B cell (primary cell): ENCODE data around the gene MTHFR. TPM values are rescaled to one million over a fixed set of nuclear protein-coding genes. Genes with fewer than 3 reads are reported as not detected.

Source experiments
- ATAC-seq: fragments of 200-7000 bp; cut with Tn5 transposase; one replicate; pipeline ENCODE4 v1.10.0; 2021; ENCODE audit warnings: low read depth, mild to moderate bottlenecking, moderate number of reproducible peaks, moderate library complexity
- CTCF ChIA-PET: fragments of 350-600 bp; sonication (Branson Sonifier 250); formaldehyde crosslinking; loops from one replicate; lab custom pipeline; 2021; ENCODE audit warnings: antibody characterized with exemption, inconsistent platforms; lab: Charles Lee
- POLR2A ChIA-PET: fragments of 350-600 bp; sonication (Branson Sonifier 250); formaldehyde crosslinking; loops from one replicate; lab custom pipeline; 2021; ENCODE audit warnings: antibody characterized with exemption; lab: Charles Lee
- DNase-seq: peaks from one replicate; pipeline ENCODE4 v3.0.0; 2013
- H2AFZ ChIP-seq: 2 replicates; pipeline ENCODE4 v1.6.1; 2012; ENCODE audit warnings: mild to moderate bottlenecking, low read depth, low read length; ENCODE audit not compliant: insufficient read depth, poor library complexity, severe bottlenecking
- H3K27ac ChIP-seq, 2 donors: 1 replicate in 1 of 2; 2 replicates in 1 of 2; pipeline ENCODE4 v1.5.1; 2012 to 2013; ENCODE audit warnings: low read length in 2 of 2, mild to moderate bottlenecking in 2 of 2, moderate library complexity in 1 of 2
- H3K27me3 ChIP-seq, 4 experiments: fragments of 200-600 bp in 1 of 4; sonication (generic) in 1 of 4; replicated peaks in 1 of 4; 1 replicate in 2 of 4; 2 replicates in 2 of 4; pipeline versions ENCODE4 v1.6.1 to v1.7.0; 2013 to 2016; ENCODE audit warnings: low read length in 3 of 4, mild to moderate bottlenecking in 2 of 4, mixed read lengths in 1 of 4, moderate library complexity in 1 of 4; ENCODE audit not compliant: insufficient read depth in 4 of 4, control insufficient read depth in 3 of 4; ENCODE audit errors: control extremely low read depth in 1 of 4
- H3K36me3 ChIP-seq, 2 experiments: replicated peaks in 1 of 2; 1 replicate in 1 of 2; 2 replicates in 1 of 2; pipeline versions ENCODE4 v1.6.1 to v1.7.1; 2013; ENCODE audit warnings: low read length in 1 of 2; ENCODE audit not compliant: insufficient read depth in 2 of 2, control insufficient read depth in 1 of 2; ENCODE audit errors: control extremely low read depth in 1 of 2, extremely low read depth in 1 of 2
- H3K4me1 ChIP-seq, 2 donors: fragments of 200-600 bp in 1 of 2; sonication (generic) in 1 of 2; 1 replicate in 1 of 2; 2 replicates in 1 of 2; pipeline versions ENCODE4 v1.5.1 to v1.6.1; 2013 to 2017; ENCODE audit warnings: low read length in 2 of 2; ENCODE audit not compliant: control insufficient read depth in 2 of 2, insufficient read depth in 2 of 2
- H3K4me2 ChIP-seq: replicated peaks from 2 replicates; pipeline ENCODE3; 2012; ENCODE audit warnings: mild to moderate bottlenecking, low read depth, low read length; ENCODE audit not compliant: poor library complexity, severe bottlenecking
- H3K4me3 ChIP-seq, 5 experiments: fragments of 200-600 bp in 1 of 5; sonication (generic) in 1 of 5; 1 replicate in 3 of 5; 2 replicates in 2 of 5; pipeline versions ENCODE4 v1.5.1 to v1.7.0; 2011 to 2016; ENCODE audit warnings: low read length in 4 of 5, mild to moderate bottlenecking in 4 of 5, low read depth in 2 of 5, control low read depth in 1 of 5, moderate library complexity in 1 of 5; ENCODE audit not compliant: insufficient read depth in 1 of 5; ENCODE audit errors: control extremely low read depth in 1 of 5, extremely low read depth in 1 of 5
- H3K79me2 ChIP-seq: fragments of 200-600 bp; sonication (generic); one replicate; pipeline ENCODE4 v1.6.0; 2016; ENCODE audit warnings: low read length; ENCODE audit not compliant: control insufficient read depth, insufficient read depth
- H3K9ac ChIP-seq: fragments of 200-600 bp; sonication (generic); 2 replicates; pipeline ENCODE4 v1.6.1; 2017; ENCODE audit warnings: mild to moderate bottlenecking, low read length, moderate library complexity
- H3K9me3 ChIP-seq, 3 donors: one replicate each; pipeline versions ENCODE4 v1.6.1 to v1.7.1; 2013; ENCODE audit warnings: low read length in 2 of 3; ENCODE audit not compliant: control insufficient read depth in 2 of 3, insufficient read depth in 1 of 3; ENCODE audit errors: control extremely low read depth in 1 of 3
- H4K20me1 ChIP-seq: 2 replicates; pipeline ENCODE4 v1.6.0; 2012; ENCODE audit warnings: mild to moderate bottlenecking, low read length; ENCODE audit not compliant: insufficient read depth, control insufficient read depth, poor library complexity, severe bottlenecking
- H3K27ac Mint-ChIP-seq: one replicate; pipeline ENCODE4 v1.8.0; 2021; ENCODE audit warnings: mixed read lengths
- H3K27me3 Mint-ChIP-seq: one replicate; pipeline ENCODE4 v1.8.0; 2021; ENCODE audit warnings: mixed read lengths
- H3K4me1 Mint-ChIP-seq: one replicate; pipeline ENCODE4 v1.8.0; 2021; ENCODE audit warnings: mixed read lengths
- H3K4me3 Mint-ChIP-seq: one replicate; pipeline ENCODE4 v1.8.0; 2021; ENCODE audit warnings: mixed read lengths
- H3K9me3 Mint-ChIP-seq: one replicate; pipeline ENCODE4 v1.8.0; 2022; ENCODE audit warnings: mixed read lengths; ENCODE audit not compliant: insufficient read depth
- EZH2 ChIP-seq: IDR thresholded peaks from 2 replicates; pipeline ENCODE4 v1.6.1; 2012; ENCODE audit warnings: borderline replicate concordance, low read depth, mild to moderate bottlenecking, moderate library complexity, low read length; ENCODE audit not compliant: insufficient read depth, poor library complexity, severe bottlenecking
- WGBS: methylation state at CpG from one replicate; pipeline ENCODE4 v1.1.5; 2013; ENCODE audit warnings: missing lambda C conversion rate; ENCODE audit not compliant: insufficient coverage; 5-methylcytosine and 5-hydroxymethylcytosine counted together
- intact Hi-C: fragments of 100-400 bp; cut with micrococcal nuclease; formaldehyde crosslinking; loops from one replicate; pipeline ENCODE4 v1.10.0; 2022
- polyA minus RNA-seq: library from RNA; depleted of rRNA, polyadenylated mRNA; stranded (reverse); fragments of >200 nt; gene quantifications from 2 replicates; pipeline ENCODE4 v1.2.3, GENCODE V29; 2012
- polyA plus RNA-seq: library from polyadenylated mRNA; depleted of rRNA; stranded (reverse); fragments of >200 nt; gene quantifications from 2 replicates; pipeline ENCODE4 v1.2.3, GENCODE V29; 2012
- total RNA-seq, 2 donors: library from RNA; stranded (reverse); fragments of 120-200 nt in 1 of 2; gene quantifications; 1 replicate in 1 of 2; 2 replicates in 1 of 2; pipeline versions ENCODE4 v1.2.3 to v1.2.4, GENCODE V29; 2013 to 2022
- TF ChIP-seq, protein P1 (sequence below): fragments of 200-600 bp; IDR thresholded peaks from one replicate; pipeline ENCODE4 v1.8.0; 2022; ENCODE audit warnings: antibody characterized with exemption, mild to moderate bottlenecking

MTHFR gene
- total RNA-seq = 109 and 114 TPM in 2 replicates
- total RNA-seq (2013) = 54.3 TPM
- polyA plus RNA-seq = 35.8 and 39.3 TPM in 2 replicates
- polyA minus RNA-seq = 117 and 129 TPM in 2 replicates

DNA sequence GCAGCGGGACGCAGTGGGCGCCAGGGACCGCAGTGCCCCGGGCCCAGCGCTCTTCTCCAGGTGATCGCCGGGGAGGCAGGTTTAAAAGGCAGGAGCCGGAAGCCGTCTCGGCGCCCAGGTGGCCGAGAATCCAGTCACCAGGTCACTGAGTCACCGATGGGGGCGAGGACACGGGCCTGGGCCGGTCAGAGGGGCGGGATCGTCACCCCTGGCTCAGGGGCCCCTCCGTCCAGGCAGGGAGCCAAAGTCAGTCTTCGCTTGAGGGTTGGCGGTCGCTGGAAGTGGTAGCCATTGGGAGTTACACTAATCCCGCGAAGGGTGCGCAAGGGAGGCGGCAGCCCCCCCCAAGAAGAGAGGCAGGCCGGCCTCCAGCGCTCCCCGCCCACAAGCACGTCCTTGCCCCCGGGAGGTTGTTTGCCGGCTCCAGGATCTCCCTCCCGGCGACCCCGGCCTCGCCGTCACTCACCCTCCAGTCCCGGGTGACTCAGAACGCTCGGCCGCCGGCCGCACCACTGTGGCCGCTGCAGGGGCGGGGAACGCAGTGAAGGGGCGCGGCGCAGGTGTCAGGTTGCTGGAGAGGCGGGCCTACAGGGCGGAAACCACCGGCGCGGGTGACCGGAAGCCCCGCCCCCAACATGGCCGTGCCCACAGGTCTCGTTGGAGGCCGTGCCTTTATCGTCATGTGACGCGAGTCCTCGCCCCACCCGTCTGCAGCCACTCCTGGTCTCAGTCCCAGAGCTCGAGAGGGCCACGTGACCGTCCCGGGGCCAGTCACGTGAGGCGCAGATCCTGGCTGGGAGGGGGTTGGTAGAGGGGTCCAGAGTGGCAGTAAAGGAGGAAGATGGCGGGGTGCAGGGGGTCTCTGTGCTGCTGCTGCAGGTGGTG lies at the start of gene MTHFR, which contains the start of gene CLCN6:
MTHFR (minus strand) TSS at position 543 of the 885 bp plus-strand sequence. CDS start 2,848 bp downstream, outside the sequence.
CLCN6 (plus strand) TSS at position 770 of the 885 bp plus-strand sequence; CDS start at position 842, 72 bp downstream.
- H3K4me1 Mint-ChIP-seq = peaks cover 73% of the 10 kb centered on the region
- H3K4me3 Mint-ChIP-seq = peak within 1 kb of the TSS; percentile 99
- ATAC-seq = peak; percentile 81
- no peaks in the 10 kb centered on the region for H3K9me3 Mint-ChIP-seq
- ChIA-PET CTCF (interaction anchor here (0.5 to 3.6 kb wide), 5 partner anchors 9 to 117 kb away, joined by 3 to 26 read pairs (median 8); no protein-coding TSS in a partner anchor), POLR2A (interaction anchor here (1.0 to 2.4 kb wide), 6 partner anchors 9 to 794 kb away, joined by 3 to 54 read pairs (median 4); partner anchors contain the start of genes AGTRAP, MIIP and TARDBP)
- intact Hi-C loops = loop anchor here (1.0 to 10.0 kb wide), 8 partner anchors 10 to 1331 kb away; partner anchors contain the start of genes AGTRAP, DFFA, FBXO2 and FBXO44
- H3K9me3 ChIP-seq = no peaks in the 10 kb centered on the region
- H3K4me1 ChIP-seq = peaks cover 63 to 66% of the 10 kb centered on the region in 2 donors
- peak within 1 kb of the TSS; percentile 95 to 99 for H3K27ac ChIP-seq
- H3K4me2 ChIP-seq = peak within 1 kb of the TSS; percentile 96
- H4K20me1 ChIP-seq = peaks cover 25% of the 10 kb centered on the region
- peak; percentile 99 for DNase-seq
- H3K27me3 ChIP-seq = no peaks in the 10 kb centered on the region
- H3K4me3 ChIP-seq = peak within 1 kb of the TSS; percentile 80 to 95 (median 80)
- H3K36me3 ChIP-seq = peaks cover 0 to 44% of the 10 kb centered on the region in 2 experiments
- WGBS = 1% methylated on average over 68 of the region's 72 CpGs
- no peaks in the 10 kb centered on the region for H3K27me3 Mint-ChIP-seq
- peaks cover 95% of the 10 kb centered on the region for H3K79me2 ChIP-seq
- H3K9ac ChIP-seq = peak within 1 kb of the TSS; percentile 94
- H3K27ac Mint-ChIP-seq = peak within 1 kb of the TSS; percentile 99
- H2AFZ ChIP-seq = peak within 1 kb of the TSS; percentile 71
- TF ChIP-seq, protein P1, sequence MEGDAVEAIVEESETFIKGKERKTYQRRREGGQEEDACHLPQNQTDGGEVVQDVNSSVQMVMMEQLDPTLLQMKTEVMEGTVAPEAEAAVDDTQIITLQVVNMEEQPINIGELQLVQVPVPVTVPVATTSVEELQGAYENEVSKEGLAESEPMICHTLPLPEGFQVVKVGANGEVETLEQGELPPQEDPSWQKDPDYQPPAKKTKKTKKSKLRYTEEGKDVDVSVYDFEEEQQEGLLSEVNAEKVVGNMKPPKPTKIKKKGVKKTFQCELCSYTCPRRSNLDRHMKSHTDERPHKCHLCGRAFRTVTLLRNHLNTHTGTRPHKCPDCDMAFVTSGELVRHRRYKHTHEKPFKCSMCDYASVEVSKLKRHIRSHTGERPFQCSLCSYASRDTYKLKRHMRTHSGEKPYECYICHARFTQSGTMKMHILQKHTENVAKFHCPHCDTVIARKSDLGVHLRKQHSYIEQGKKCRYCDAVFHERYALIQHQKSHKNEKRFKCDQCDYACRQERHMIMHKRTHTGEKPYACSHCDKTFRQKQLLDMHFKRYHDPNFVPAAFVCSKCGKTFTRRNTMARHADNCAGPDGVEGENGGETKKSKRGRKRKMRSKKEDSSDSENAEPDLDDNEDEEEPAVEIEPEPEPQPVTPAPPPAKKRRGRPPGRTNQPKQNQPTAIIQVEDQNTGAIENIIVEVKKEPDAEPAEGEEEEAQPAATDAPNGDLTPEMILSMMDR = no peak
- no peak for TF ChIP-seq EZH2
